ENCODE measurements around the gene TNS1. TPM values are rescaled to one million over a fixed set of nuclear protein-coding genes. Genes with fewer than 3 reads are reported as not detected.
"Not testable (repeated sequence)": the region's sequence is repeated elsewhere in the genome, so short reads cannot be mapped to it uniquely, and the experiment has no call there.

Gene TNS1
- total RNA-seq, 1 donor from 2014 or later: 196 TPM

GRCh38 chr2:218029366-218030360, 26.9 kb upstream of the TNS1 start:
- peak; percentile 59 for DNase-seq

GRCh38 chr2:218028562-218029348, 26.0 kb upstream of the TNS1 start:
- DNase-seq: no peak

GRCh38 chr2:218028189-218028495, 25.3 kb upstream of the TNS1 start:
- no peak for DNase-seq

GRCh38 chr2:218027426-218028188, 24.8 kb upstream of the TNS1 start:
- no peak for DNase-seq

GRCh38 chr2:218026676-218027425, 24.1 kb upstream of the TNS1 start:
- DNase-seq: peak; percentile 28

- DNase-seq: no peak
Observed at GRCh38 chr2:218026244-218026643, 23.4 kb upstream of the TNS1 start.

- no peak for DNase-seq
Observed at GRCh38 chr2:218024871-218025270, 22.1 kb upstream of the TNS1 start.

- DNase-seq: no peak
Observed at GRCh38 chr2:218024336-218024735, 21.5 kb upstream of the TNS1 start.

GRCh38 chr2:218023636-218024035, 20.8 kb upstream of the TNS1 start:
- DNase-seq: no peak

- DNase-seq: no peak
Observed at GRCh38 chr2:218022851-218023530, 20.2 kb upstream of the TNS1 start.

- no peak for DNase-seq
Observed at GRCh38 chr2:218022131-218022850, 19.5 kb upstream of the TNS1 start.

- DNase-seq: peak; percentile 30
Observed at GRCh38 chr2:218021536-218022071, 18.8 kb upstream of the TNS1 start.

GRCh38 chr2:218020966-218021535, 18.3 kb upstream of the TNS1 start:
- no peak for DNase-seq

GRCh38 chr2:218020281-218020680, 17.5 kb upstream of the TNS1 start:
- DNase-seq: no peak

- DNase-seq: no peak
Observed at GRCh38 chr2:218019411-218020060, 16.7 kb upstream of the TNS1 start.

GRCh38 chr2:218018842-218019125, 16.0 kb upstream of the TNS1 start:
- DNase-seq: not testable (repeated sequence)

- DNase-seq: no peak
Observed at GRCh38 chr2:218017211-218018053, 14.6 kb upstream of the TNS1 start.

- no peak for DNase-seq
Observed at GRCh38 chr2:218016810-218017209, 14.0 kb upstream of the TNS1 start.

Measured in tongue (tissue), 2 donors.